Hepatocyte (in vitro differentiated cells): Measurements from ENCODE around the gene IL13. TPM values are rescaled to one million over a fixed set of nuclear protein-coding genes. Genes with fewer than 3 reads are reported as not detected.
A peak's percentile ranks its signal among the peaks of the same experiment; 100 is the strongest.

Experiments
- DNase-seq: peaks from one replicate; pipeline ENCODE4 v3.0.0-alpha.2; 2016; ENCODE audit warnings: low spot score
- H2AFZ ChIP-seq: fragments of 200-600 bp; sonication (generic); 2 replicates; pipeline ENCODE4 v1.6.0; 2016; ENCODE audit warnings: antibody characterized with exemption, mild to moderate bottlenecking
- H3K27ac ChIP-seq: fragments of 200-600 bp; sonication (generic); 2 replicates; pipeline ENCODE4 v1.5.1; 2016; ENCODE audit warnings: mild to moderate bottlenecking
- H3K27me3 ChIP-seq: fragments of 200-600 bp; sonication (generic); 2 replicates; pipeline ENCODE4 v1.6.1; 2016
- H3K36me3 ChIP-seq: fragments of 200-600 bp; sonication (generic); replicated peaks from 2 replicates; pipeline ENCODE4 v1.5.1; 2016; ENCODE audit warnings: low read depth; ENCODE audit not compliant: insufficient read depth
- H3K4me1 ChIP-seq: fragments of 200-600 bp; sonication (generic); 2 replicates; pipeline ENCODE4 v1.5.1; 2016; ENCODE audit warnings: mild to moderate bottlenecking, moderate library complexity; ENCODE audit not compliant: insufficient read depth
- H3K4me2 ChIP-seq: fragments of 200-600 bp; sonication (generic); 2 replicates; pipeline ENCODE4 v1.6.0; 2016
- H3K4me3 ChIP-seq: fragments of 200-600 bp; sonication (generic); 2 replicates; pipeline ENCODE4 v1.5.1; 2016; ENCODE audit warnings: mild to moderate bottlenecking
- H3K79me2 ChIP-seq: fragments of 200-600 bp; sonication (generic); 2 replicates; pipeline ENCODE4 v1.6.0; 2017; ENCODE audit warnings: mild to moderate bottlenecking
- H3K9me2 ChIP-seq: fragments of 200-600 bp; sonication (generic); replicated peaks from 2 replicates; pipeline ENCODE4 v1.6.0; 2017; ENCODE audit warnings: mild to moderate bottlenecking; ENCODE audit not compliant: insufficient read depth
- H3K9me3 ChIP-seq: fragments of 200-600 bp; sonication (generic); 2 replicates; pipeline ENCODE4 v1.5.1; 2016; ENCODE audit warnings: low read depth, mild to moderate bottlenecking
- H4K20me1 ChIP-seq: fragments of 200-600 bp; sonication (generic); 2 replicates; pipeline ENCODE4 v1.6.0; 2016; ENCODE audit warnings: mild to moderate bottlenecking; ENCODE audit not compliant: insufficient read depth, poor library complexity, severe bottlenecking
- EZH2 ChIP-seq: fragments of 200-600 bp; sonication (generic); IDR thresholded peaks from 2 replicates; pipeline ENCODE4 v1.6.1; 2016; ENCODE audit warnings: antibody characterized with exemption, mild to moderate bottlenecking, borderline replicate concordance
- EZH2phosphoT487 ChIP-seq: fragments of 200-600 bp; sonication (generic); IDR thresholded peaks from one replicate; pipeline ENCODE4 v1.6.1; 2018; ENCODE audit warnings: antibody characterized with exemption, mild to moderate bottlenecking, low read depth, moderate library complexity; ENCODE audit not compliant: unreplicated experiment, severe bottlenecking
- WGBS: methylation state at CpG from one replicate; pipeline ENCODE4 v1.1.6; 2016; ENCODE audit warnings: low lambda C conversion rate; ENCODE audit errors: missing lambda C conversion rate; 5-methylcytosine and 5-hydroxymethylcytosine counted together
- polyA plus RNA-seq: library from polyadenylated mRNA; unstranded; fragments of >200 nt; fragmentation: Nextera tagmentation; extraction: Ambion mirVana; gene quantifications from 2 replicates; pipeline ENCODE4 v1.2.1, GENCODE V29; 2016
- total RNA-seq: library from RNA; depleted of rRNA; stranded (reverse); fragments of >200 nt; gene quantifications from 2 replicates; pipeline ENCODE4 v1.2.3, GENCODE V29; 2014
- TF ChIP-seq, protein P1 (sequence below): fragments of 200-600 bp; sonication (generic); IDR thresholded peaks from 2 replicates; pipeline ENCODE4 v1.5.1; 2016; ENCODE audit warnings: antibody characterized with exemption, mild to moderate bottlenecking; ENCODE audit not compliant: poor library complexity

Gene IL13
- total and polyA plus RNA-seq, 2 experiments from 2014 or later = not detected

DNA sequence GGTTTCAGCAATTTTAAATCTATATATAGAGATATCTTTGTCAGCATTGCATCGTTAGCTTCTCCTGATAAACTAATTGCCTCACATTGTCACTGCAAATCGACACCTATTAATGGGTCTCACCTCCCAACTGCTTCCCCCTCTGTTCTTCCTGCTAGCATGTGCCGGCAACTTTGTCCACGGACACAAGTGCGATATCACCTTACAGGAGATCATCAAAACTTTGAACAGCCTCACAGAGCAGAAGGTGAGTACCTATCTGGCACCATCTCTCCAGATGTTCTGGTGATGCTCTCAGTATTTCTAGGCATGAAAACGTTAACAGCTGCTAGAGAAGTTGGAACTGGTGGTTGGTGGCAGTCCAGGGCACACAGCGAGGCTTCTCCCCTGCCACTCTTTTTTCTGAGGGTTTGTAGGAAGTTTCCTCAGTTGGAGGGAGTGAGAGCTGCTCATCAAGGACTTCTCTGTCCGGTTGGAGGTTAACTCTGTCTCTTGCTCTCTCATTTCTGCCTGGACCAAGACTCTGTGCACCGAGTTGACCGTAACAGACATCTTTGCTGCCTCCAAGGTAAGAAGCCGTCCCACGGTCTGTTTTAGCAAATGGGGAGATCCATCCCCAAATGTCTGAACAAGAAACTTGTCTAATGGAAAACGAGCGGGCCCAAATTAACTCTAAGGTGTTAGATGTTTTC is 16.1 kb downstream of the IL13 start, which contains the start of gene IL4:
Gene IL4, plus strand, starts transcription at position 51 of the 692 bp plus-strand sequence. Its CDS starts 62 bp downstream, at position 113.
- Histone ChIP-seq H3K4me2 (no peak within 1 kb of the TSS), H3K36me3 (no peaks in the 10 kb centered on the region), H3K79me2 (no peaks in the 10 kb centered on the region), H4K20me1 (no peaks in the 10 kb centered on the region), H3K9me3 (no peaks in the 10 kb centered on the region), H3K9me2 (no peaks in the 10 kb centered on the region), H3K4me1 (peaks cover 6% of the 10 kb centered on the region), H3K27me3 (no peaks in the 10 kb centered on the region), H3K4me3 (no peak within 1 kb of the TSS), H3K27ac (peak within 1 kb of the TSS; percentile 29), H2AFZ (no peak within 1 kb of the TSS)
- no peak for DNase-seq
- TF ChIP-seq EZH2phosphoT487 = no peak
- TF ChIP-seq, protein P1, sequence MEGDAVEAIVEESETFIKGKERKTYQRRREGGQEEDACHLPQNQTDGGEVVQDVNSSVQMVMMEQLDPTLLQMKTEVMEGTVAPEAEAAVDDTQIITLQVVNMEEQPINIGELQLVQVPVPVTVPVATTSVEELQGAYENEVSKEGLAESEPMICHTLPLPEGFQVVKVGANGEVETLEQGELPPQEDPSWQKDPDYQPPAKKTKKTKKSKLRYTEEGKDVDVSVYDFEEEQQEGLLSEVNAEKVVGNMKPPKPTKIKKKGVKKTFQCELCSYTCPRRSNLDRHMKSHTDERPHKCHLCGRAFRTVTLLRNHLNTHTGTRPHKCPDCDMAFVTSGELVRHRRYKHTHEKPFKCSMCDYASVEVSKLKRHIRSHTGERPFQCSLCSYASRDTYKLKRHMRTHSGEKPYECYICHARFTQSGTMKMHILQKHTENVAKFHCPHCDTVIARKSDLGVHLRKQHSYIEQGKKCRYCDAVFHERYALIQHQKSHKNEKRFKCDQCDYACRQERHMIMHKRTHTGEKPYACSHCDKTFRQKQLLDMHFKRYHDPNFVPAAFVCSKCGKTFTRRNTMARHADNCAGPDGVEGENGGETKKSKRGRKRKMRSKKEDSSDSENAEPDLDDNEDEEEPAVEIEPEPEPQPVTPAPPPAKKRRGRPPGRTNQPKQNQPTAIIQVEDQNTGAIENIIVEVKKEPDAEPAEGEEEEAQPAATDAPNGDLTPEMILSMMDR = no peak
- TF ChIP-seq EZH2 = no peak
- 86% methylated on average over 14 of the region's 14 CpGs for WGBS

DNA sequence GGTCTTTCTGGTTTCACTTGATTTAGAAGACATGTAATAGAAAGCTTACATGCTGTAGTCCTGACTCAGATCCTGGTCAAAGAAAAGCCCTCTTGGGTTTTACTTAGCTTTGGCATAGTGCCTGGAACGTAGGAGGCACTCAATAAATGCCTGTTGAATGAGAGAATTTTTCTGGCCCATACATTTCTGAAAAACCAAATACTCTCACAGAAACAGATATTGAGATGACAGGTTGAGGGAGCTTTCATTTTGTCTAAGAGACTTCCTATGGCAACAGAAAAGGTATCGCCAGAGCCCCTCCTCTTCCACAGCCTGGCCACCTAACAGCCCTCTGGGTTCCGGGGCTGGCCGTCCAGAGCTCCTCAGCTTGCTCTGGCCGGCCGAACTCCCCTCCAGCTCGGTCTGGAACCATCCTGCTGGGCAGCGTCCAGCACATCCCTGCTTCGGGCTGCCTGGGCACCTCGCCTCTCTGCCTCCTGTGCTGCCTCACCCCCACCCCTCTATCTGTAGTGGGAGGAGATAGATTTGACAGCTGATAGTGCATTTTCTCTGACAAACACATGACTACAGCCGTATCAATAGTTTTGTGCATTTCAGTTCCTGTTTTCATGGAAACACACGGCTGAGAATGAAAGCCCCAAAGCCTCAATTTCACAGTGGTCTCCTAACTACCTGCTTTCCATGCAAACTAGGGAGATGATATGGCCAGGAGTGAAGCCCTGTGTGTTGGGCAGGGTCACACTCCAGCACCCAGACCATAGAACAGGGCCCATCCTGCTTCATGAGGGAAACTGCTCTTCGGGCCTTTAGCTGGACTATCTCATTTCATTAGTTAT is 16.9 kb downstream of the IL13 start:
- 82% methylated on average over 13 of the region's 13 CpGs for WGBS
- peaks cover 6% of the 10 kb centered on the region for H3K4me1 ChIP-seq
- no peaks in the 10 kb centered on the region for H4K20me1 ChIP-seq
- H3K27ac ChIP-seq = peak overlapping the region; percentile 29
- H3K4me2 ChIP-seq = no peak overlapping the region
- peak; percentile 68 for DNase-seq
- H2AFZ ChIP-seq = no peak overlapping the region
- TF ChIP-seq EZH2phosphoT487 = no peak
- TF ChIP-seq EZH2 = no peak
- TF ChIP-seq, protein P1 = no peak
- no peaks in the 10 kb centered on the region for H3K9me3 ChIP-seq
- no peaks in the 10 kb centered on the region for H3K79me2 ChIP-seq
- no peaks in the 10 kb centered on the region for H3K9me2 ChIP-seq
- H3K36me3 ChIP-seq = no peaks in the 10 kb centered on the region
- no peak overlapping the region for H3K4me3 ChIP-seq
- H3K27me3 ChIP-seq = no peaks in the 10 kb centered on the region

DNA sequence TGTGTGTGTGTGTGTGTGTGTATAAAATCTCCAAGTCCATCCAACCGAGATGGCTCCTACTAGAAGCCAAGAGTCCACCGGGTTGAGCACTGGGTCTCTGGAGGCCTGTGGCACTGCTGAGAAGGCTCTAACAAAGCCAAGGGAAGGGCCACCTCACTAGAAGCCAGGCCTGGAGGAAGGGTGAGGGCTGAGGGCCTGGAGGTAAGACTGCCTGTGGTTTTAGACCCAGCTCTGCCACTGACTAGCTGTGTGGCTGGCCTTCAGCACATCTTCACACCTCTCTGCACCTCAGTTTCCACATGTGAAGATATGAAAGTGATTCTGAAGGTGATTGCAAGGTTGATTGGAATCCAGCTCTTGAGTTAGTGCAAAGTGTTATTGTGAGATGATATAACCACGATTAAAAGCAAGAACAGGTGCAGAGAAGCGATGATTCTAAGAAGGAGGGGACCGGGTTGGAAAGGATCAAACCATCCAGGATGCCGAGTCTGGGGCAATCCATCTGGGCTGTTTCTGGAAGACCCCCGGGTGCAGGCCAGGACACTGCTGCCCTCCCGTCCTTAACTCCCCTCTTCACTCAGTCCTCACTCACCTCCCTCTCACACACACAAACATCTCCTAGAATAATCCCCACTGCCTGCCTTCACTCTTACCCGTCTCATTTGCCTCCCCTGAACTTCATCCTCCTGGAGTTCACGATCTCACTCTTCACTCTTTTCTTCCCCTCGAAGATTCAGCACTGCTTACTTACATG is 18.1 kb downstream of the IL13 start:
- Histone ChIP-seq H3K27me3 (no peaks in the 10 kb centered on the region), H3K4me3 (no peak overlapping the region), H4K20me1 (no peaks in the 10 kb centered on the region), H3K4me2 (no peak overlapping the region), H3K9me2 (no peaks in the 10 kb centered on the region), H3K36me3 (no peaks in the 10 kb centered on the region), H3K4me1 (peaks cover 6% of the 10 kb centered on the region), H3K79me2 (no peaks in the 10 kb centered on the region), H3K27ac (peak overlapping the region; percentile 74), H3K9me3 (no peaks in the 10 kb centered on the region), H2AFZ (no peak overlapping the region)
- 96% methylated on average over 11 of the region's 11 CpGs for WGBS
- no peak for DNase-seq
- TF ChIP-seq EZH2 (no peak), EZH2phosphoT487 (no peak)
- TF ChIP-seq, protein P1 = no peak
